Stomach smooth muscle (tissue), 2 donors: ENCODE data around the gene VMAC.
A peak's percentile ranks its signal among the peaks of the same experiment; 100 is the strongest.

Source experiments
- H3K27ac ChIP-seq: one replicate; pipeline ENCODE4 v1.7.0; 2013; ENCODE audit warnings: mild to moderate bottlenecking, low read length, inconsistent platforms
- H3K27me3 ChIP-seq, 2 donors: one replicate each; pipeline ENCODE4 v1.7.0; 2013; ENCODE audit warnings: low read length in 2 of 2; ENCODE audit not compliant: insufficient read depth in 2 of 2, control insufficient read depth in 1 of 2
- H3K36me3 ChIP-seq, 2 donors: one replicate each; pipeline ENCODE4 v1.7.0; 2013; ENCODE audit warnings: low read length in 2 of 2; ENCODE audit not compliant: control insufficient read depth in 2 of 2, insufficient read depth in 2 of 2
- H3K4me1 ChIP-seq: one replicate; pipeline ENCODE4 v1.7.0; 2013; ENCODE audit warnings: low read length; ENCODE audit not compliant: control insufficient read depth, insufficient read depth
- H3K4me3 ChIP-seq, 2 donors: one replicate each; pipeline ENCODE4 v1.7.0; 2013; ENCODE audit warnings: low read length in 2 of 2
- H3K9ac ChIP-seq, 2 donors: one replicate each; pipeline ENCODE4 v1.7.0; 2013; ENCODE audit warnings: low read length in 2 of 2, mild to moderate bottlenecking in 1 of 2
- H3K9me3 ChIP-seq, 2 donors: one replicate each; pipeline ENCODE4 v1.7.0; 2013; ENCODE audit warnings: low read length in 2 of 2; ENCODE audit not compliant: control insufficient read depth in 2 of 2
- donor health status: healthy.
- donor health status: Pancreatic carcinoma.

The VMAC gene

GRCh38 chr19:5908773-5909442 is 4.2 kb downstream of the VMAC start:
- Histone ChIP-seq H3K4me1 (peaks cover 24% of the 10 kb centered on the region), H3K9ac (no peak overlapping the region), H3K27ac (no peak overlapping the region), H3K9me3 (no peaks in the 10 kb centered on the region), H3K4me3 (no peak overlapping the region), H3K27me3 (no peaks in the 10 kb centered on the region), H3K36me3 (peaks cover 3 to 10% of the 10 kb centered on the region in 2 donors)

GRCh38 chr19:5910638-5910907 is 5.9 kb downstream of the VMAC start:
- H3K27me3 ChIP-seq = no peaks in the 10 kb centered on the region
- H3K4me1 ChIP-seq = peaks cover 26% of the 10 kb centered on the region
- H3K9me3 ChIP-seq = no peaks in the 10 kb centered on the region
- peaks cover 3 to 10% of the 10 kb centered on the region in 2 donors for H3K36me3 ChIP-seq
- no peak overlapping the region for H3K4me3 ChIP-seq
- no peak overlapping the region for H3K9ac ChIP-seq
- H3K27ac ChIP-seq = no peak overlapping the region

- peaks cover 19% of the 10 kb centered on the region for H3K4me1 ChIP-seq
- peaks cover 6 to 13% of the 10 kb centered on the region in 2 donors for H3K36me3 ChIP-seq
- H3K4me3 ChIP-seq = no peak overlapping the region
- H3K27ac ChIP-seq = no peak overlapping the region
- no peaks in the 10 kb centered on the region for H3K27me3 ChIP-seq
- no peak overlapping the region for H3K9ac ChIP-seq
- H3K9me3 ChIP-seq = no peaks in the 10 kb centered on the region
Observed at GRCh38 chr19:5911366-5911765, 6.7 kb downstream of the VMAC start.

- no peaks in the 10 kb centered on the region for H3K9me3 ChIP-seq
- peak within 1 kb of the TSS in 1 of 2 donors; percentile 21 for H3K9ac ChIP-seq
- H3K27ac ChIP-seq = no peak within 1 kb of the TSS
- H3K36me3 ChIP-seq = peaks cover 23 to 34% of the 10 kb centered on the region in 2 donors
- H3K4me1 ChIP-seq = peaks cover 17% of the 10 kb centered on the region
- H3K4me3 ChIP-seq = no peak within 1 kb of the TSS
- H3K27me3 ChIP-seq = no peaks in the 10 kb centered on the region
Observed at GRCh38 chr19:5913739-5914357, 9.2 kb downstream of the VMAC start, which contains the start of gene CAPS. CAPS (plus strand) TSS chr19:5914254; CDS start chr19:5914407, 153 bp downstream.

- Histone ChIP-seq H3K9ac (peak overlapping the region in 1 of 2 donors; percentile 21), H3K4me3 (no peak overlapping the region), H3K36me3 (peaks cover 25 to 36% of the 10 kb centered on the region in 2 donors), H3K27me3 (no peaks in the 10 kb centered on the region), H3K27ac (no peak overlapping the region), H3K9me3 (no peaks in the 10 kb centered on the region), H3K4me1 (peaks cover 17% of the 10 kb centered on the region)
Observed at GRCh38 chr19:5914358-5914774, 9.7 kb downstream of the VMAC start.

GRCh38 chr19:5914946-5915781 is 10.5 kb downstream of the VMAC start:
- H3K9ac ChIP-seq = no peak overlapping the region
- H3K4me1 ChIP-seq = peaks cover 17% of the 10 kb centered on the region
- no peaks in the 10 kb centered on the region for H3K9me3 ChIP-seq
- no peak overlapping the region for H3K4me3 ChIP-seq
- H3K27ac ChIP-seq = no peak overlapping the region
- no peaks in the 10 kb centered on the region for H3K27me3 ChIP-seq
- peaks cover 32 to 34% of the 10 kb centered on the region in 2 donors for H3K36me3 ChIP-seq

GRCh38 chr19:5915782-5916165 is 11.1 kb downstream of the VMAC start:
- no peaks in the 10 kb centered on the region for H3K27me3 ChIP-seq
- no peak overlapping the region for H3K27ac ChIP-seq
- H3K9ac ChIP-seq = no peak overlapping the region
- H3K36me3 ChIP-seq = peaks cover 34 to 35% of the 10 kb centered on the region in 2 donors
- H3K4me1 ChIP-seq = peaks cover 17% of the 10 kb centered on the region
- no peak overlapping the region for H3K4me3 ChIP-seq
- H3K9me3 ChIP-seq = no peaks in the 10 kb centered on the region

- no peaks in the 10 kb centered on the region for H3K27me3 ChIP-seq
Observed at GRCh38 chr19:5916181-5916708, 11.6 kb downstream of the VMAC start.

GRCh38 chr19:5917431-5918107 is 12.9 kb downstream of the VMAC start:
- H3K4me3 ChIP-seq = no peak overlapping the region
- H3K27me3 ChIP-seq = no peaks in the 10 kb centered on the region
- H3K4me1 ChIP-seq = peaks cover 17% of the 10 kb centered on the region
- H3K9me3 ChIP-seq = no peaks in the 10 kb centered on the region
- peaks cover 45 to 50% of the 10 kb centered on the region in 2 donors for H3K36me3 ChIP-seq
- no peak overlapping the region for H3K27ac ChIP-seq
- no peak overlapping the region for H3K9ac ChIP-seq

More at GRCh38 chr19:5916181-5916708, 11.6 kb downstream of the VMAC start:
- H3K9me3 ChIP-seq = no peaks in the 10 kb centered on the region
- no peak overlapping the region for H3K27ac ChIP-seq
- H3K4me1 ChIP-seq = peaks cover 17% of the 10 kb centered on the region
- no peak overlapping the region for H3K4me3 ChIP-seq
- H3K36me3 ChIP-seq = peaks cover 34 to 38% of the 10 kb centered on the region in 2 donors
- no peak overlapping the region for H3K9ac ChIP-seq

GRCh38 chr19:5918463-5919079 is 13.9 kb downstream of the VMAC start:
- Histone ChIP-seq H3K36me3 (peaks cover 49 to 56% of the 10 kb centered on the region in 2 donors), H3K27me3 (no peaks in the 10 kb centered on the region), H3K4me1 (peaks cover 17% of the 10 kb centered on the region), H3K4me3 (no peak overlapping the region), H3K9ac (no peak overlapping the region), H3K27ac (no peak overlapping the region), H3K9me3 (no peaks in the 10 kb centered on the region)
